ENCODE data around the gene KCNQ1. TPM values are rescaled to one million over a fixed set of nuclear protein-coding genes. Genes with fewer than 3 reads are reported as not detected.

Gene KCNQ1
- total RNA-seq, 1 experiment from 2014 or later: not detected

DNA sequence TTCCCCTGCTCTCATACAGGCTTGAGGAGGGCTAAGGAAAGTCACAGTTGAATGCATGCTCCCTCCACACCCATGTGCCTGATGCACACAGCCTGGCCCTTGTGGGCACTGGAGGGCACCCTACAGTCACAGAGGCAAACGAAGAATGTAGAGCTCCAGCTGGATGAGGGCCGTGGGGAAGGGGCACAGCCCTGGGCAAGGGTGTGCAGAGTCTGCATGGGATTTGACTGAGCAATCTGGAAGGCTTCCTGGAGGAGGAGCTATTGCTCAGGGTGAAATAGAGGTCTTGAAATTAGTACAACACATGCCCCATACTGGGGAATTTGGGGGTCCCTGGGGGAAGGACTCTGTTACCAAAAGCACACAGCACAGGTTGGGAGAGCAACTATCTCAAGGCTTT is 64.0 kb downstream of the KCNQ1 start:
- no peak overlapping the region for H3K4me3 ChIP-seq
- POLR2A ChIA-PET (ENCODE audit: unreplicated experiment): no interaction called here
- CTCF ChIA-PET: interaction anchor here (0.6 kb wide), 1 partner anchor 203 kb away, joined by 3 read pairs; no protein-coding TSS in a partner anchor
- TF ChIP-seq, protein P1, sequence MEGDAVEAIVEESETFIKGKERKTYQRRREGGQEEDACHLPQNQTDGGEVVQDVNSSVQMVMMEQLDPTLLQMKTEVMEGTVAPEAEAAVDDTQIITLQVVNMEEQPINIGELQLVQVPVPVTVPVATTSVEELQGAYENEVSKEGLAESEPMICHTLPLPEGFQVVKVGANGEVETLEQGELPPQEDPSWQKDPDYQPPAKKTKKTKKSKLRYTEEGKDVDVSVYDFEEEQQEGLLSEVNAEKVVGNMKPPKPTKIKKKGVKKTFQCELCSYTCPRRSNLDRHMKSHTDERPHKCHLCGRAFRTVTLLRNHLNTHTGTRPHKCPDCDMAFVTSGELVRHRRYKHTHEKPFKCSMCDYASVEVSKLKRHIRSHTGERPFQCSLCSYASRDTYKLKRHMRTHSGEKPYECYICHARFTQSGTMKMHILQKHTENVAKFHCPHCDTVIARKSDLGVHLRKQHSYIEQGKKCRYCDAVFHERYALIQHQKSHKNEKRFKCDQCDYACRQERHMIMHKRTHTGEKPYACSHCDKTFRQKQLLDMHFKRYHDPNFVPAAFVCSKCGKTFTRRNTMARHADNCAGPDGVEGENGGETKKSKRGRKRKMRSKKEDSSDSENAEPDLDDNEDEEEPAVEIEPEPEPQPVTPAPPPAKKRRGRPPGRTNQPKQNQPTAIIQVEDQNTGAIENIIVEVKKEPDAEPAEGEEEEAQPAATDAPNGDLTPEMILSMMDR (conservative IDR thresholded peaks at IDR 0.05): no peak
- no peak for TF ChIP-seq EZH2 (IDR thresholded peaks at IDR 0.05; ENCODE audit: low read depth)
- H3K9me3 ChIP-seq (ENCODE audit: insufficient read depth, low read depth): no peaks in the 10 kb centered on the region
- no TSS peak for BruUV-seq (replicated peaks)
- DNase-seq: no peak
- no peak overlapping the region for H3K27ac ChIP-seq
- no peaks in the 10 kb centered on the region for H3K36me3 ChIP-seq (ENCODE audit: low read depth)
- H3K4me1 ChIP-seq (replicated peaks; ENCODE audit: insufficient read depth): no peaks in the 10 kb centered on the region
- H3K9me2 ChIP-seq (ENCODE audit: insufficient read depth): no peaks in the 10 kb centered on the region
- H3K4me2 ChIP-seq: no peak overlapping the region
- no peaks in the 10 kb centered on the region for H3F3A ChIP-seq (ENCODE audit: insufficient read depth, low read depth)
- H4K20me1 ChIP-seq (ENCODE audit: insufficient read depth): no peaks in the 10 kb centered on the region
- intact Hi-C loops (cut with micrococcal nuclease; ENCODE audit: unreplicated experiment): no loop called here
- H3K27me3 ChIP-seq (ENCODE audit: insufficient read depth, low read depth): peaks cover 42% of the 10 kb centered on the region
- H2AFZ ChIP-seq: no peak overlapping the region
- no peaks in the 10 kb centered on the region for H3K79me2 ChIP-seq (ENCODE audit: low read depth)

DNA sequence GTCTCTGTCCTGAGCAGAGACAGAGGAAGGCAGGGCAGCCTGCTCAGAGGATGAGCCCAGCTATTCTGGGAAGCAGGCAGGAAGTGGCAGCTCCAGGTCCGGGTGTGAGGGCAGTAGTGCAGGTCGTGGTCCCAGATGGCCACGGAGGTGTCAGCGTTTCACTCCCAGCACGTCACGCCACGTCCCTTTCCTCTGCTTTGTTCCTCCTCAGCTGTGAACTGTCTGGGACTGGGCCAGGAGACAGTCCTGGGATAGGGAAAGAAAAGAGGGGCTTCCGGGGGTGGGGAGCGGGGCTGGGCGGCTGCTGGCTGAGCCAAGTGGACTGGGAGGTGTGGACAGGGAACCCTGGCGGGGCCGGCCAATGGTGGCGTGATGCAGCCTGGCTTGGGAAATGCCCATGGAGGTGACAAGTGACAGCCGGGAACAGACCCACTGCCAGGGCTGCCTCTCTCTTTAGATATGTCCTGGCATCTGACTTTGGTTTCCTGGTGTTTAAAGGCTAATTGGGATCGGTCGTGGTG is 64.7 kb downstream of the KCNQ1 start:
- no peak overlapping the region for H2AFZ ChIP-seq
- H4K20me1 ChIP-seq (ENCODE audit: insufficient read depth): no peaks in the 10 kb centered on the region
- H3K4me2 ChIP-seq: no peak overlapping the region
- no TSS peak for BruUV-seq (replicated peaks)
- DNase-seq: no peak
- H3K9me3 ChIP-seq (ENCODE audit: insufficient read depth, low read depth): no peaks in the 10 kb centered on the region
- H3K27ac ChIP-seq: no peak overlapping the region
- intact Hi-C loops (cut with micrococcal nuclease; ENCODE audit: unreplicated experiment): no loop called here
- CTCF ChIA-PET: no interaction called here
- H3F3A ChIP-seq (ENCODE audit: insufficient read depth, low read depth): no peaks in the 10 kb centered on the region
- no peaks in the 10 kb centered on the region for H3K36me3 ChIP-seq (ENCODE audit: low read depth)
- no peak overlapping the region for H3K4me3 ChIP-seq
- no peaks in the 10 kb centered on the region for H3K9me2 ChIP-seq (ENCODE audit: insufficient read depth)
- H3K4me1 ChIP-seq (replicated peaks; ENCODE audit: insufficient read depth): no peaks in the 10 kb centered on the region
- H3K27me3 ChIP-seq (ENCODE audit: insufficient read depth, low read depth): peaks cover 40% of the 10 kb centered on the region
- POLR2A ChIA-PET (ENCODE audit: unreplicated experiment): no interaction called here
- H3K79me2 ChIP-seq (ENCODE audit: low read depth): no peaks in the 10 kb centered on the region
- TF ChIP-seq, protein P1 (conservative IDR thresholded peaks at IDR 0.05): no peak
- TF ChIP-seq EZH2 (IDR thresholded peaks at IDR 0.05; ENCODE audit: low read depth): no peak

DNA sequence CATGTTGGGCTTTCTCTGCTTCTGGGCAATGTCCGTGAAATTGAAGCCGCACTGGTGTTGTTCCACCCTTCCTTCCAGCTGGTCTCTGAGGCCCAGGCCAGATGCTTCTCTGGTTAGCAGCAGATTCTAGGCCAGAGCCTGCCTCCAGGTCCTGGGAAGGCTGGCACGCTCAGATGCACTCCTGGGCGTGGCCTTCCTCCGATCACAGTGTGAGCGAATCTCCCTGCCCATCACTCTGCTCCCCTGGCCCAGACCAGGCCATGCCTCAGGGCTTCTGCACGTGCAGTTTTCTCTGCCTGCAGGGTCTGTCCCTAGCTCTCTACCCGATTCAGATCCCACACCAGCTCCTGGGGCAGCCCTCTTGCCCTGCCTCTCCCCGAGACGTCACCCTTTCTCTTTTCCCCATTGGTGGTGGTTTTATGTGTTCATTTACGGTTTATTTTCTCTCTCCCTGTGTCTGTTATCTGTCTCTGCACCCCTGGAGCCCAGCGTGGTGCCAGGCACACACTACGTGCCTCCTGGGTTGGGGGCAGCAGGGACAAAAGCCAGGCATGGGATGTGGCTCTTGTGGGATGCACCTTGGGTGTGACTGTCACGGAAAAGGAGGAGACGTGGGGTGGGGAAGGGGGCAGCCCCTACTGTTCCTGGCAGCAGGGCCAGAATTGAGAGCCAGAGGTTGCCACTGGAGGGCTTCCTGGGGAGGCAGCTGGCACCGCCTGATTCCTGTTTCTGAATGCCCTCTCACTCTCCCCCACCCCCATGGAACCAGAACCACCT is 66.0 kb downstream of the KCNQ1 start:
- TF ChIP-seq EZH2 (IDR thresholded peaks at IDR 0.05; ENCODE audit: low read depth): no peak
- TF ChIP-seq, protein P1 (conservative IDR thresholded peaks at IDR 0.05): no peak
- no peak overlapping the region for H3K27ac ChIP-seq
- no peaks in the 10 kb centered on the region for H3K9me2 ChIP-seq (ENCODE audit: insufficient read depth)
- ChIA-PET CTCF (no interaction called here), POLR2A (ENCODE audit: unreplicated experiment) (no interaction called here)
- no peak overlapping the region for H3K4me3 ChIP-seq
- H3K79me2 ChIP-seq (ENCODE audit: low read depth): no peaks in the 10 kb centered on the region
- H3K27me3 ChIP-seq (ENCODE audit: insufficient read depth, low read depth): peaks cover 30% of the 10 kb centered on the region
- BruUV-seq (replicated peaks): no TSS peak
- no peak overlapping the region for H3K4me2 ChIP-seq
- H3K4me1 ChIP-seq (replicated peaks; ENCODE audit: insufficient read depth): no peaks in the 10 kb centered on the region
- H3K36me3 ChIP-seq (ENCODE audit: low read depth): no peaks in the 10 kb centered on the region
- H4K20me1 ChIP-seq (ENCODE audit: insufficient read depth): no peaks in the 10 kb centered on the region
- H3F3A ChIP-seq (ENCODE audit: insufficient read depth, low read depth): no peaks in the 10 kb centered on the region
- intact Hi-C loops (cut with micrococcal nuclease; ENCODE audit: unreplicated experiment): no loop called here
- no peaks in the 10 kb centered on the region for H3K9me3 ChIP-seq (ENCODE audit: insufficient read depth, low read depth)
- DNase-seq: no peak
- H2AFZ ChIP-seq: no peak overlapping the region
